ENCODE data around the gene KBTBD7. TPM values are rescaled to one million over a fixed set of nuclear protein-coding genes. Genes with fewer than 3 reads are reported as not detected.
"Not testable (repeated sequence)": the region's sequence is repeated elsewhere in the genome, so short reads cannot be mapped to it uniquely, and the experiment has no call there.

The KBTBD7 gene
- total RNA-seq, 2 donors from 2014 or later = 10.5 to 13.2 TPM

DNA sequence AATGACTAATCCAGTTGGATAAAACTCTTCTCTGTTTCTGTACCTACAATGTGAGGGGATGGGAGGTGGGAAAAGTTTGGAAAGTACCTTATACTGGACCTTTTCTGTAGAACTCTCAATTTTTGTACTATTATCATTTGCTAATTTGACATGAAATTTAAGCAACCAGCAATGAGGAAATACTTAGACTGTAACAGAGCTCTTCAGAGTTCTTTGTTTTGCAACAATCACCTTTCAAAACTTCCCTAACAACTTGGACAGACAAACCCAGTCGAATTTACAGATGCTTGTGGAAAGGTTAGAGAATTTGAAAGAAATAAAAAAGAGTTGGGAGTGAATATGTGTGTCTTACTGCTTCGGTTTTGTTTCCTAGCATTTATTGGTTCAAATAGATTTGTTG, 16.8 kb downstream of the KBTBD7 start:
- no peaks in the 10 kb centered on the region for H3K9me3 ChIP-seq
- intact Hi-C loops (cut with DNase I) = no loop called here
- 40% methylated on average over 2 of the region's 2 CpGs for WGBS
- TF ChIP-seq, protein P1, sequence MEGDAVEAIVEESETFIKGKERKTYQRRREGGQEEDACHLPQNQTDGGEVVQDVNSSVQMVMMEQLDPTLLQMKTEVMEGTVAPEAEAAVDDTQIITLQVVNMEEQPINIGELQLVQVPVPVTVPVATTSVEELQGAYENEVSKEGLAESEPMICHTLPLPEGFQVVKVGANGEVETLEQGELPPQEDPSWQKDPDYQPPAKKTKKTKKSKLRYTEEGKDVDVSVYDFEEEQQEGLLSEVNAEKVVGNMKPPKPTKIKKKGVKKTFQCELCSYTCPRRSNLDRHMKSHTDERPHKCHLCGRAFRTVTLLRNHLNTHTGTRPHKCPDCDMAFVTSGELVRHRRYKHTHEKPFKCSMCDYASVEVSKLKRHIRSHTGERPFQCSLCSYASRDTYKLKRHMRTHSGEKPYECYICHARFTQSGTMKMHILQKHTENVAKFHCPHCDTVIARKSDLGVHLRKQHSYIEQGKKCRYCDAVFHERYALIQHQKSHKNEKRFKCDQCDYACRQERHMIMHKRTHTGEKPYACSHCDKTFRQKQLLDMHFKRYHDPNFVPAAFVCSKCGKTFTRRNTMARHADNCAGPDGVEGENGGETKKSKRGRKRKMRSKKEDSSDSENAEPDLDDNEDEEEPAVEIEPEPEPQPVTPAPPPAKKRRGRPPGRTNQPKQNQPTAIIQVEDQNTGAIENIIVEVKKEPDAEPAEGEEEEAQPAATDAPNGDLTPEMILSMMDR (IDR thresholded peaks at IDR 0.05) = no peak
- TF ChIP-seq POLR2A (IDR thresholded peaks at IDR 0.05) (no peak), POLR2AphosphoS5 (IDR thresholded peaks at IDR 0.05) (no peak)
- H3K4me1 ChIP-seq (replicated peaks) = no peaks in the 10 kb centered on the region
- H3K27ac ChIP-seq = no peak overlapping the region
- H3K4me3 ChIP-seq = no peak overlapping the region
- no peak for DNase-seq (ENCODE audit: low spot score)
- H3K27me3 ChIP-seq (replicated peaks; ENCODE audit: insufficient read depth) = no peaks in the 10 kb centered on the region
- no peaks in the 10 kb centered on the region for H3K36me3 ChIP-seq

DNA sequence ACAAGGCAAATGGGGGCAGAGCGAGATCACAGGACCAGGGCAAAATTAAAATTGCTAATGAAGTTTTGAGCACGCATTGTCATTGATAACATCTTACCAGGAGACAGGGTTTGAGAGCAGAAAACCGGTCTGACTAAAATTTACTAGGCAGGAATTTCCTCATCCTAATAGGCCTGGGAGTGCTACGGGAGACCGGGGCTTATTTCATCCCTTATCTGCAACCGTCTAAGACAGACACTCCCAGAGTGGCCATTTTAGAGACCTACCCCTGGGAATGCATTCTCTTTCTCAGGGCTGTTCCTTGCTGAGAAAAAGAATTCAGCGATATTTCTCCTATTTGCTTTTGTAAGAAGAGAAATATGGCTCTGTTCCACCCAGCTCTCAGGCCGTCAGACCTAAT, 18.8 kb downstream of the KBTBD7 start:
- H3K27me3 ChIP-seq (replicated peaks; ENCODE audit: insufficient read depth); H3K27ac ChIP-seq; H3K9me3 ChIP-seq; intact Hi-C loops (cut with DNase I); H3K4me1 ChIP-seq (replicated peaks); H3K4me3 ChIP-seq; DNase-seq (ENCODE audit: low spot score); H3K36me3 ChIP-seq: not testable (repeated sequence)
- 87% methylated on average over 8 of the region's 8 CpGs for WGBS

DNA sequence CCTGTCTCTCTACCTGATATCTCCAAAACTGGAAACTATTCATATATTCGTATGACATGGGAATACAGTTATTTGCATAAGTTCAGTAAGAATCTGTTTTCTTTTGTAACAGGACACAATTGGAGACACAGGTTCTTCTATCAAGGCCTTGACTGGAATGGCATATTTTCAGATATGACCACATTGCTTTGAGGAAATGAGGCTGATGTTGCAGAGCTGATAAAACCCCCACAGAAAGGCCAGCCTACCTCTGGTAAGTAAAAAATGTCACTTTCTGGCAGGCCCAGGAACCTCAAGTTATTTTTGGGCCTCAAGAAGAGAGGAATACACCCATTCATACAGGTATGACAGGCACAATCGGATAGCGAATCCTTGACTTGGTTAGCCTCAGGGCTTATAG, 32.2 kb downstream of the KBTBD7 start:
- Histone ChIP-seq H3K27ac (no peak overlapping the region), H3K36me3 (no peaks in the 10 kb centered on the region), H3K9me3 (no peaks in the 10 kb centered on the region), H3K27me3 (replicated peaks; ENCODE audit: insufficient read depth) (no peaks in the 10 kb centered on the region), H3K4me1 (replicated peaks) (no peaks in the 10 kb centered on the region), H3K4me3 (no peak overlapping the region)
- intact Hi-C loops (cut with DNase I) = no loop called here
- no peak for DNase-seq (ENCODE audit: low spot score)
- 94% methylated on average over 3 of the region's 3 CpGs for WGBS
- TF ChIP-seq, protein P1 (IDR thresholded peaks at IDR 0.05) = no peak
- no peak for TF ChIP-seq POLR2AphosphoS5 (IDR thresholded peaks at IDR 0.05)
- no peak for TF ChIP-seq POLR2A (IDR thresholded peaks at IDR 0.05)

DNA sequence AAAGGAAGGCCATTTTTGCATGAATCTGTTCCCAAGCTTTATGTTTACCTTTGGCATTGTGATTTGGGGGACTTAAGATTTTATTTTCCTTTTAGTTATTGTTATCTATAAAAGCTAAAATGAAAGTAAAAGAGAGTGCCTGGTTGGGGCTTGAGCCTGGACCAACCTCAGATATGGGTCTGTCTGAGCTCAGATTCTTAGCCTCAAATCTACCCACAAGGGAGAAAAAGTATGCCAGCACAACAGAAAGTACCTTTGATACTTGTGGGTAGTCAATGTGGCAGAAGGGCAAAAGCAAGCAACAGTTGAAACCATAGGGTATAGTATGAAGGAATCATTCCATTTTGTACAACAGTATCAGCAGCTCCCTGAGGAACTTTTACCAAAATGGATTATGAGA, 35.2 kb downstream of the KBTBD7 start:
- Histone ChIP-seq H3K4me1 (replicated peaks) (no peaks in the 10 kb centered on the region), H3K9me3 (no peaks in the 10 kb centered on the region), H3K27me3 (replicated peaks; ENCODE audit: insufficient read depth) (no peaks in the 10 kb centered on the region), H3K4me3 (no peak overlapping the region), H3K36me3 (no peaks in the 10 kb centered on the region), H3K27ac (no peak overlapping the region)
- DNase-seq (ENCODE audit: low spot score) = no peak
- TF ChIP-seq POLR2A (IDR thresholded peaks at IDR 0.05) (no peak), POLR2AphosphoS5 (IDR thresholded peaks at IDR 0.05) (no peak)
- TF ChIP-seq, protein P1 (IDR thresholded peaks at IDR 0.05) = no peak
- intact Hi-C loops (cut with DNase I) = no loop called here

DNA sequence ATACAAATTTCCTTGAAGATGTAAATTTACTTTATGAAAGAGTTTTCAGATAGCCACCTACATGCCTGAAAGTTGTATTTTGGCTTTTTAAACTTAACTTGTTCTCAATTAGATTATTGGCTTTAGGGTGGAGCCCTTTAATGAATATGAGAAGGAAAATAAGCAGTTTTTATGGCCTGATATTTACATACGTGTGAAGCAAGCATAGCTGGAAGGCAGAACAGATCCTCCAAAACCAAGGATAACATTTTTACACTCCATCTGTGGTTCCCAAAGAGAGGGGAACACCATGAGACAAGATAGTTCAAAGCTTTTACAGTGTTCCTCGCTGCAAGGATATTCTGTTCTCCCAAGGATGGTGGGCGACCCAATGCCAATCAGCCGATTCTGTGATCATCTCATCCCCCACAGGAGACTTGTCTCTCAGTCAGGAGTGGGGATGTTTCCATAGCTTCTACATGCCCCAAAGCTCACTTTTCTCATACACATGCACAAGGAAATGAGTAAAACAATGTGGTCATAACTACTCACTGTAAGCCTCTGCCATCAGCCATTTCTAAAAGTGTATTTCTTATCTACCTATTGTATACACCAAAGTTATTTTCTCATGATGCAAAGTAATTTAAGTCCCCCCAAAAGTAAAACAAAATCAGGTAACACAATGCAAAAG, 37.2 kb downstream of the KBTBD7 start:
- Histone ChIP-seq H3K9me3 (no peaks in the 10 kb centered on the region), H3K27me3 (replicated peaks; ENCODE audit: insufficient read depth) (no peaks in the 10 kb centered on the region), H3K27ac (no peak overlapping the region), H3K36me3 (no peaks in the 10 kb centered on the region), H3K4me3 (no peak overlapping the region), H3K4me1 (replicated peaks) (no peaks in the 10 kb centered on the region)
- 91% methylated on average over 4 of the region's 4 CpGs for WGBS
- intact Hi-C loops (cut with DNase I) = no loop called here
- no peak for DNase-seq (ENCODE audit: low spot score)
- TF ChIP-seq POLR2AphosphoS5 (IDR thresholded peaks at IDR 0.05) (no peak), POLR2A (IDR thresholded peaks at IDR 0.05) (no peak)
- TF ChIP-seq, protein P1 (IDR thresholded peaks at IDR 0.05) = no peak
